HAP-1 (cell line): ENCODE measurements around the gene TACC3.

Experiments used
- DNase-seq, 2 experiments: peaks; one replicate each; pipeline ENCODE4 v3.0.0-alpha.2; 2016 to 2020; ENCODE audit warnings: low spot score in 2 of 2
- H3K27me3 ChIP-seq: fragments of 250-450 bp; sonication (Bioruptor Pico); 2 replicates; pipeline ENCODE4 v1.5.1; 2020; ENCODE audit warnings: low read depth, mild to moderate bottlenecking, moderate library complexity
- H3K36me3 ChIP-seq: fragments of 250-450 bp; sonication (Bioruptor Pico); replicated peaks from 2 replicates; pipeline ENCODE4 v1.5.1; 2020; ENCODE audit warnings: mild to moderate bottlenecking
- H3K4me1 ChIP-seq: fragments of 250-450 bp; sonication (Bioruptor Pico); 2 replicates; pipeline ENCODE4 v1.5.1; 2020; ENCODE audit warnings: mild to moderate bottlenecking
- H3K4me3 ChIP-seq: fragments of 250-450 bp; sonication (Bioruptor Pico); 2 replicates; pipeline ENCODE4 v1.5.1; 2020; ENCODE audit warnings: mild to moderate bottlenecking, moderate library complexity
- H3K9me3 ChIP-seq: fragments of 250-450 bp; sonication (Bioruptor Pico); 2 replicates; pipeline ENCODE4 v1.5.1; 2020; ENCODE audit warnings: mild to moderate bottlenecking, moderate library complexity
- in situ Hi-C: fragments of 300-500 bp; cut with MboI; formaldehyde crosslinking; loops from 3 replicates; pipeline ENCODE4 v1.14.3; 2020; ENCODE audit warnings: low sequenced_read_pairs, inconsistent platforms, mixed read lengths

TACC3 gene

GRCh38 chr4:1725521-1725920 is 4.2 kb downstream of the TACC3 start:
- no peak for DNase-seq
- Histone ChIP-seq H3K9me3 (no peaks in the 10 kb centered on the region), H3K4me3 (no peak overlapping the region), H3K27me3 (no peaks in the 10 kb centered on the region), H3K36me3 (peaks cover 86% of the 10 kb centered on the region), H3K4me1 (peaks cover 4% of the 10 kb centered on the region; the same call in 1 of the 2 replicates)
- in situ Hi-C loops, result no loop called here

DNA sequence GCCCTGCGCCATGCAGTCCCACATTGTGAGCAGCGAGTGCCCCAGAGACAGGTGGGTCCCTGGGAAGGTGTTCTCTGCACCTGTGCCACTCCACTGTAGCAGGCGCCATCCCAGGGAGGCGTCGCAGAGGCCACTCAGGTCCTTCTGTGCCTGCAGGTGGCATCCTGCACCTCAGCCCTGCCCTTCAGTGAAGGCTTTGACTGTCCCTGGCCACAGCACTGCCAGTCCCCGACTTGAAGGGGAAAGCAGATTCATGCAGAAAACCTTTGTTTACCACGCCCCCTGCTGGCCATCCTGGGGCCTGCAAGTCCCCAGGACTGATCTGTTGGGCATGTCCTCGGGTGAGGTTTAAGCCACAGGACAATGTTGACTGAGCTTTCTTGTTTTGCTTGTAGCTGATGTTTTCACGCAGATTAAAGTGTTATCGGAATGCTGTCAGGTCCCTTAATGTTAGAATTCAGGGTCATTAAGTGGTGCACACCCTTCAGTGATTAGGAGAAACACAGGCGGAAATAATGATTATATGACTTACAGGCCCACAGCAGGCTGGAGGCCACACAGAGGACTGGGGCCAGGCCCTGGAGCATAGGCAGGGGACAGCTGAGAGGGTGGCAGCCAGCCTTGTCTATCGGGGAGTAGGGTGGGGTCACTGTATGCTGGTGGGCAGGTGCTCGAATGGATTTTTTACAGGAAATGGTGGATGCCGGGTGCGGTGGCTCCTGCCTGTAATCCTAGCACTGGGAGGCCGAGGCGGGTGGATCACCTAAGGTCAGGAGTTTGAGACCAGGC is 5.0 kb downstream of the TACC3 start:
- peaks cover 95% of the 10 kb centered on the region for H3K36me3 ChIP-seq
- in situ Hi-C loops, result no loop called here

GRCh38 chr4:1727117-1728031 is 6.1 kb downstream of the TACC3 start:
- H3K9me3 ChIP-seq, result no peaks in the 10 kb centered on the region
- peaks cover 92% of the 10 kb centered on the region for H3K36me3 ChIP-seq
- in situ Hi-C loops, result no loop called here
- no peaks in the 10 kb centered on the region for H3K27me3 ChIP-seq
- DNase-seq, result no peak
- H3K4me3 ChIP-seq, result no peak overlapping the region
- H3K4me1 ChIP-seq, result peaks cover 4% of the 10 kb centered on the region; the same call in 1 of the 2 replicates

More for the DNA sequence above, 5.0 kb downstream of the TACC3 start:
- H3K4me3 ChIP-seq, result no peak overlapping the region
- DNase-seq, result peak; percentile 64 to 94
- peaks cover 4% of the 10 kb centered on the region; the same call in 1 of the 2 replicates for H3K4me1 ChIP-seq
- no peaks in the 10 kb centered on the region for H3K27me3 ChIP-seq
- no peaks in the 10 kb centered on the region for H3K9me3 ChIP-seq

GRCh38 chr4:1728061-1728980 is 7.0 kb downstream of the TACC3 start:
- no peaks in the 10 kb centered on the region for H3K27me3 ChIP-seq
- DNase-seq, result no peak
- no peaks in the 10 kb centered on the region for H3K9me3 ChIP-seq
- in situ Hi-C loops, result no loop called here
- H3K36me3 ChIP-seq, result peaks cover 92% of the 10 kb centered on the region
- no peaks in the 10 kb centered on the region for H3K4me1 ChIP-seq
- H3K4me3 ChIP-seq, result no peak overlapping the region

DNA sequence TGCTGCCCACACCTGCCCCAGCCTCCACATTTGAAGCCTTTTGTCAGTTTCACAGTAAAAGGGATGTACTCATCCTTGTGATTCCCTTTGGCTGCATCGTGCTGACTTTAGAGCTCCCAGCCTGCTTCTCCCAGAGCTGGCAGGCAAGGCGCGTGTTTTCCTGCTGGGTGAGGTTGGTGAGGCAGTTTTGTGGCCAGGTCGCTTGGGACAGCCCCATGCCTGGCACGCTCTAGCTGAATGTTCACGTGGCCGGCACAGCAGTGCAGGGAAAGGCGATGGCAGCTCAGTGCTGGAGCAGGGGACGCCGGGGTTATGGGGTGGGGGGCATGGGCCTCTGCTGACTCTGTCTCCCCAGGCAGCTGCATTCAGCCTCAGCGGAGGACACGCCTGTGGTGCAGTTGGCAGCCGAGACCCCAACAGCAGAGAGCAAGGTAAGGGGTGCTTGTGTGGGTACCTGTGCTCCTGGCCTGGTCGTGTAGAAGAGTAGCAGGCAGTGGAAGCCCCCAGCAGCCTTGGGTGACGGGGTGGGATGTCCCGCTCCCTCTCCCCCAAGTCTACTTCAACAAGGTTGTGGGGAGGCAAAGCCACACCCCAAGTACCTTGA is 9.3 kb downstream of the TACC3 start:
- no peaks in the 10 kb centered on the region for H3K27me3 ChIP-seq
- no peaks in the 10 kb centered on the region for H3K4me1 ChIP-seq
- in situ Hi-C loops, result no loop called here
- peaks cover 93% of the 10 kb centered on the region for H3K36me3 ChIP-seq
- DNase-seq, result no peak
- H3K4me3 ChIP-seq, result no peak overlapping the region
- no peaks in the 10 kb centered on the region for H3K9me3 ChIP-seq

GRCh38 chr4:1731180-1731579 is 9.9 kb downstream of the TACC3 start:
- Histone ChIP-seq H3K27me3 (no peaks in the 10 kb centered on the region), H3K9me3 (no peaks in the 10 kb centered on the region), H3K36me3 (peaks cover 93% of the 10 kb centered on the region), H3K4me3 (no peak overlapping the region), H3K4me1 (no peaks in the 10 kb centered on the region)
- DNase-seq, result no peak
- in situ Hi-C loops, result no loop called here

DNA sequence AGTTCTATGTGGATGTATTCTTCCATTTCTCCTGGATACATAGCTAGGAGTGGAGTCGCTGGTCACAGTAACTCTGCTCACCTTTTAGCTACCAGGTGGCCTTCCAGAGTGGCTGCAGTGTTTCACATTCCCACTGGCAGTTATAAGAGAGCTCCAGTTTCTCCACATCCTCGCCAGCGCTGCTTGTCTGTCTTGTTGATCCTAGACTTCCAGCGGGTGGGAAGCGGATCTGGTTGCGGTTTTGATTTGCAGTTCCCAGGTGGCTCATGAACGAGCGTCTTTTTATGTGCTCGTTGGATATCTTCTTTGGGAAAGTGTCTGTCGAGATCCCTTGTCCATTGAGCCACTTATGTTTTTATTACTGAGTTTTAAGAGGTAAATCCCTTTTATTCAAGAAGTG is 11.6 kb downstream of the TACC3 start:
- peaks cover 93% of the 10 kb centered on the region for H3K36me3 ChIP-seq
- H3K27me3 ChIP-seq, result no peaks in the 10 kb centered on the region
- no peak for DNase-seq
- H3K4me1 ChIP-seq, result no peaks in the 10 kb centered on the region
- no peak overlapping the region for H3K4me3 ChIP-seq
- H3K9me3 ChIP-seq, result no peaks in the 10 kb centered on the region
- in situ Hi-C loops, result no loop called here

- Histone ChIP-seq H3K27me3 (no peaks in the 10 kb centered on the region), H3K36me3 (peaks cover 91% of the 10 kb centered on the region), H3K9me3 (no peaks in the 10 kb centered on the region), H3K4me3 (no peak overlapping the region), H3K4me1 (no peaks in the 10 kb centered on the region)
- DNase-seq, result no peak
- in situ Hi-C loops, result no loop called here
Observed at GRCh38 chr4:1735215-1735614, 13.9 kb downstream of the TACC3 start.

DNA sequence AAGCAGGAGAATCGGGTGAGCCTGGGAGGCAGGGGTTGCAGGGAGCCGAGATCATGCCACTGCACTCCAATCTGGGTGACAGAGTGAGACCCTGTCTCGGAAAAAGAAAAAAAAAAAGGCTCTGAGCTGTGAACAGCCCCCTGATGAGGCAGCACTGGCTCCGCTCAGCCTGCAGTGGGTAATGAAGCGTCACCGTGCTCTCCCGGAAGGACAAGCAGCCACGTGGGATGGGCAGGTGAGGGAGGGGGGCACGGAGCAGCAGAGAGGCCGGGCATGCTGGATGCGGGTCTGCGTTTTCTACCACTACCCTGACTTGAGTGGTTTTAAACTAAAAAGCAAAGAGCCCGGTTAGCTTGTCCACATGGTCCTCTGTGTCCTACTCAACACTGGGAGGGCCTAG is 15.5 kb downstream of the TACC3 start:
- no peaks in the 10 kb centered on the region for H3K9me3 ChIP-seq
- no peaks in the 10 kb centered on the region for H3K4me1 ChIP-seq
- peaks cover 91% of the 10 kb centered on the region for H3K36me3 ChIP-seq
- in situ Hi-C loops, result no loop called here
- no peak for DNase-seq
- H3K4me3 ChIP-seq, result no peak overlapping the region
- no peaks in the 10 kb centered on the region for H3K27me3 ChIP-seq

DNA sequence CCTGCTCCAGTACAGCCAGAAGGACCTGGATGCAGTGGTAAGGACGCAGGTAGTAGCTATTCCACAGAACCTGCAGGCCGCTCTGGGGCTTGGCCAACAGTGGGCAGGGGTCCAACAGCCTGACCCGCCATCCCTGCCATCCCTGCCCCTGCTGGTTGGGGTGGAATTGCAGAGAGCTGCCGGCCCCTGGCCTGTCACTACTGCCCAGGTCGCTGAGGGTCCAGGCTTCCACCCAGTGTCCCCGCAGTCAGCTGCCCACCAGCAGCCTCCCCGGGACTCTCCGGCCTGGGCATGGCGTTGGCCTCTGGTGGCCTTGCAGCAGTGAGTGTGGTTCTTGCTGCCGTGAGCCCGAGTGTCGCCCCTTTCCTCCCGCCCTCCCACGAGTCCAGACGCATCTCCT is 16.3 kb downstream of the TACC3 start:
- H3K4me1 ChIP-seq, result no peaks in the 10 kb centered on the region
- H3K9me3 ChIP-seq, result no peaks in the 10 kb centered on the region
- DNase-seq, result no peak
- peaks cover 97% of the 10 kb centered on the region for H3K36me3 ChIP-seq
- no peaks in the 10 kb centered on the region for H3K27me3 ChIP-seq
- in situ Hi-C loops, result no loop called here
- H3K4me3 ChIP-seq, result no peak overlapping the region

- in situ Hi-C loops, result no loop called here
- H3K27me3 ChIP-seq, result no peaks in the 10 kb centered on the region
- H3K4me1 ChIP-seq, result no peaks in the 10 kb centered on the region
- H3K36me3 ChIP-seq, result peaks cover 93% of the 10 kb centered on the region
- no peak overlapping the region for H3K4me3 ChIP-seq
- H3K9me3 ChIP-seq, result no peaks in the 10 kb centered on the region
- no peak for DNase-seq
Observed at GRCh38 chr4:1738410-1738809, 17.1 kb downstream of the TACC3 start.

DNA sequence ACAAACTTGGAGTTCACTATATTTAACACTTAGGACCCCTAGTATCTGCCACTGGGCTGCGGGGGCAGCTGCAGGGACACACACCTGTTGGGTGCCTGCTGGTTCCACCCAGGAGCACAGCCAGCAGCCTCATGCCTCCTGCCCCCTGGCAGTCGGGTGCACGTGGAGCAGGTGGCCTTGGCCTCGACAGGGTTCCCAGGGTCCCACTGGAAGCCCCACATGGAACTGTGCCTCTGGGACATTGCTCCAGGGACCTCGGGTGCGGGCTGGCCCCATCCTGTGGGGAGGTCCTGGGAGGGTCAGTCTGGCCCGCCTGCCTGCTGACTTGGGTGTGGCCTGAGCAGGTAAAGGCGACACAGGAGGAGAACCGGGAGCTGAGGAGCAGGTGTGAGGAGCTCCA is 18.0 kb downstream of the TACC3 start:
- in situ Hi-C loops, result no loop called here
- H3K36me3 ChIP-seq, result peaks cover 92% of the 10 kb centered on the region
- no peaks in the 10 kb centered on the region for H3K9me3 ChIP-seq
- H3K4me3 ChIP-seq, result no peak overlapping the region
- H3K27me3 ChIP-seq, result no peaks in the 10 kb centered on the region
- no peak for DNase-seq
- no peaks in the 10 kb centered on the region for H3K4me1 ChIP-seq

DNA sequence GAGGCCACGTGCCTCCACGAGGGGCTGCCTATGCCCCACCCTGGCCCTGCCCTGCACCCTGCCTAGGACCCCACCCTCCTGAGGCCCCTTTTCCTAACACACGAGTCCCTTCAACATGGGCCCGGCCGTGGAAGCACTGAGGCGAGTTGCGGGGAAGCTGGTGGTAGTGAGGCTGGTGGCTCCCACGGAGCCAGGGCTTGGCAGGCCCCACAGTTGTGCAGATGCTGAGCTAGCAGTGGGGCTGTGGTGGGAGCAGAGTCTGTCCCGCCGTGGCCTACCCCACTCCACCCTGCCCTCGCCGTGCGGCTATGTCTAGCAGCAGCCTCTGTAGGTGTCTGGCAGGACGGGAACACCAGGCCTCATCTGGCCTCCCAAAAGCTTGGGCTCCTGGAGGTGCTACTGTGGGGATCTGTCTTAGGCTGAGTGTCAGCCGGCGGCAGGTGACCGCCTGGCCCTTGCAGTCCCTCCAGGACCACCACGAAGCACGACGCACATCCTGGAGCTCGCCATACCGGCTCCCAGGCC is 18.8 kb downstream of the TACC3 start:
- H3K4me3 ChIP-seq, result no peak overlapping the region

More for the DNA sequence above, 18.8 kb downstream of the TACC3 start:
- Histone ChIP-seq H3K36me3 (peaks cover 92% of the 10 kb centered on the region), H3K9me3 (no peaks in the 10 kb centered on the region), H3K4me1 (no peaks in the 10 kb centered on the region), H3K27me3 (no peaks in the 10 kb centered on the region)
- in situ Hi-C loops, result loop anchor here (5.0 to 10.0 kb wide), 2 partner anchors 77 to 165 kb away; no protein-coding TSS in a partner anchor
- no peak for DNase-seq
